ENCODE data around the gene KCP.

The KCP gene

DNA sequence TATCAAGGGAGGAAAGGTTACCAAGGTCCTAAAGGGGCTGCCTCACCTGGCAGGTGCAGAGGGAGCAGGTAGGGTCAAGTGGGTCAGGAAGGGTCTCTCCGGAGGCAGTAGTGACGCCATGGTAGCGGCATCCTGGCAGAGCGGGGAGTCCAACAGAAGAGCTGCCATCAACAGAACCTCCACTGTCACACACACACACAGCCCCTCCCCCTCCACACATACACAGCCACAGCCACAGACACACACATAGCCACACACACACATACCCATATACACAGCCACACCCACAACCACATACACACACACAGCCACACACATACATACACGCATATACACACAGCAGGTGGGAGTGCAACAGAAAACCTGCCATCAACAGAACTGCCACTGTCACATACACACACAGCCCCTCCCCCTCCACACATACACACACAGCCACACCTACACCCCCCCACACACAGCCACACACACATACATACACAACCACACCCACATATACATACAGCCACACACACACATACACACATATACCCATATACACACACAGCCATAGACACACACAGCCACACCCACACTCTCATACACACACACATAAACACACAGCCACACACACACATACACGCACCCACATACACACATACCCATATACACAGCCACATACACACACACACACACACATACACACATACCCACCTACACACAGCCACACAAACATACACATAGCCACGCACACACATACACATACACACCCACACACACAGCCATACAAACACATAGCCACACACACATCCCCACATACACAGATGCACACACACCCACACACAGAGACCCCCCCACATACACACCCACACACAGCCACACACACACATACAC is 23.1 kb downstream of the KCP start:
- no peak for DNase-seq (ENCODE audit: low read depth in 2 of 2)

DNA sequence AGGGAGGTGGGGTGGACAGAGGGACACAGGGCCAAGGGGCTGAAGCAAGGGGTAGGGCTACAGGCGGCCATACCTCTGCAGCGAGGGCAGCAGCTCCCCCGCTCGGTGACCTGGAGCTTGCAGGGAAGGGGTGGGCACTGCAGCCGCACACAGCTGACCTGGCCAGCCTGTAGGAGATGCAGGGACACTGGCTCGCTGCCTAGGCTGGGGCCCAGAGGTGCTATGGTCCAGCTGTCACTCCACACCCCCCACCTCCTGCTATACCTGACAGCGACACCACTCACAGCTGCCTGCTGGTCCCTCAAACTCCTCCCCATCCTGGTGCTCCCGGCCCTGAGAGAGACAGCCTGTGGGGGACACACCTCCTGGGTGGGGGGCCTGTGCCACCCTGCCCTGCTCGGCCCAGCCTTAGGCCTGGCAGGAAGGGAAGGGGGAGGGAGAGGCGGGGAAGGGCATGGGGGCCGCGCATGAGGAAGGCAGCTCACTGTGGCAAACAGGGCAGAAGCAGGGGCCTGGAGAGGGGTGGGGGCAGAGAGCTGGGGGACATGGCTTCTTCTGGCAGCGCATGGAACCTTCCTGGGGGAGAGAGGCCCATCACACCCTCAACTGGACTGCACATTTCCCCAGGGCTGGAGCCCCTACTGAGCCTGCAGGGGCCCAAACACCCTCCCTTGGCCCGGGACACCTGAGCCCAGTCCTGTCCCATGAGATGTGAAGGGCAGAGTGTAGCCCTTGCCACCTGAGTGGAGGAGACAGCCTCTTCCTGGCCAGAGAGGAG is 23.9 kb downstream of the KCP start:
- no peak for DNase-seq (ENCODE audit: low read depth in 2 of 2)

DNA sequence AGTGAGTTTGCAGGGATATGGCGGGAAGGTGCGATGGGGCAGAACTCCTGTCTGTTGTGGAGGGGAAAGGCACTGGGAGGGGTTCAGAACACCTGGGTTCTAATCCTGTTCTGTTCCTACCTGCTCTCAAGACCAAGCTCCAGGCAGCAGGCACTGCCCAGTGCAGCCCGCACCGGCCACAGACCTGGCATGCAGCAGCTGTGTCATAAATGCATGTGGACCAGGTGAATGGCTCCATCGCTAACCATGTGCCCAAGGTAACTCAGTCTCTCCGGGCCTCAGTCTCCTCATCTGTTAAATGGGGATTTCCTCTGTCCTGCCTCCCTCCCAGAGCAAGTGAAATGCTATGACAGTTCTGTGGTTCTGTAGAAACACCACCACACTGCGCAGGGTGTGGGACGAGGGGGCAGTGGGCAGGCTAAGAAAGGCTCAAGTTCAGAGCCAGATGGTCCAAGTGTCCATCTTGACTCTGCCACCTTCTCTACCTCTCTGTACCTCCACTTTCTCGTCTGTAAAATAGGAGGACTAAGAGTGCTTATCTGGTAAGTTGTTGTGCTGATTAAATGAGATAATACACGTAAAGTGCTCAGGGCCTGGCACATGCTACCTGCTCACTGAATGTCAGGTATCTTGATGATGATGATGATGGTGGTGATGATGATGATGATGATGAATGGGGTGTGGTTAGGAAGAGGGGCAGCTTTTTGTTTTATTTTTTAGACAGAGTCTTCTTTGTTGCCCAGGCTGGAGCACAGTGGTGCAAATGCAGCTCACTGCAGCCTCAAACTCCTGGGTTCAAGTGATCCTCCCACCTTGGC is 24.9 kb downstream of the KCP start:
- no peak for DNase-seq (ENCODE audit: low read depth in 2 of 2)

DNA sequence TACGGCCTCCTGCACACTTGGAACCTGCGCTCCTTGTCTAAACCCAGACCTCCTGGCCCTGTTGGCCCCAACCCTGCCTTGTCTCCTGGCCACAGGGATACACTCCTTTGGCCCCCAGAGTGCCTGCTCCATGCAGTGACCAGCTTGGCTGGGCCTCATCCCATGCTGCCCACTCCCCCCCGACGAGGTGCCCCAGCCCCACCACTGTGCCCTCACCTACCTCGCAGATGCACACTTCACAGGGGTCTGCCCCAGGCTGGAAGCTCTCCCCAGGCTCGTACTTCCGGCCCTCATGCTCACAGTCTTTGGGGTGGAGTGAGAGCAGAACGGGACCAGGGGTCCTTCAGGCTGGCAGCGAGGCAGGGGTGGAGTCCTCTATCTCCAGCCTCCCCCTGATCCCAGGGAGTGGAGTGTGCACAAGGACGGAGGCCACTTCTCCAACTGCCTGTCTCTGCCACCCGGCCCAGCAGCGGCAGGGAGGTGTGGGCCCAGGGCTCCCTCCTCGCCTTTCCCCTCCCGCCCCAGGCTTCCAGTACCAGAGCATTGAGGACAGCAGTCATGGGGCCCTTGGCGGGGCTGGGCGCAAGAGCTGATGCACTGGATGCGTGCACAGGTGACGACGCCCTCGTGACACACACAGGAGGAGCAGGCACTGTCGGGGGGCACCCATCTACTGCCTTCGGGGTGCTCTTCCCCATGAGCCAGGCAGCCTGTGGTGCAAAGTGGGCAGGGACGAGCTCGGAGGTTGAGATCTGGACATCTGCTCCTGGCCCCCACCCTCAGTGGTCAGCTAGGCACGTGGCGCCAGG is 25.7 kb downstream of the KCP start:
- DNase-seq (ENCODE audit: low read depth in 2 of 2): no peak

DNA sequence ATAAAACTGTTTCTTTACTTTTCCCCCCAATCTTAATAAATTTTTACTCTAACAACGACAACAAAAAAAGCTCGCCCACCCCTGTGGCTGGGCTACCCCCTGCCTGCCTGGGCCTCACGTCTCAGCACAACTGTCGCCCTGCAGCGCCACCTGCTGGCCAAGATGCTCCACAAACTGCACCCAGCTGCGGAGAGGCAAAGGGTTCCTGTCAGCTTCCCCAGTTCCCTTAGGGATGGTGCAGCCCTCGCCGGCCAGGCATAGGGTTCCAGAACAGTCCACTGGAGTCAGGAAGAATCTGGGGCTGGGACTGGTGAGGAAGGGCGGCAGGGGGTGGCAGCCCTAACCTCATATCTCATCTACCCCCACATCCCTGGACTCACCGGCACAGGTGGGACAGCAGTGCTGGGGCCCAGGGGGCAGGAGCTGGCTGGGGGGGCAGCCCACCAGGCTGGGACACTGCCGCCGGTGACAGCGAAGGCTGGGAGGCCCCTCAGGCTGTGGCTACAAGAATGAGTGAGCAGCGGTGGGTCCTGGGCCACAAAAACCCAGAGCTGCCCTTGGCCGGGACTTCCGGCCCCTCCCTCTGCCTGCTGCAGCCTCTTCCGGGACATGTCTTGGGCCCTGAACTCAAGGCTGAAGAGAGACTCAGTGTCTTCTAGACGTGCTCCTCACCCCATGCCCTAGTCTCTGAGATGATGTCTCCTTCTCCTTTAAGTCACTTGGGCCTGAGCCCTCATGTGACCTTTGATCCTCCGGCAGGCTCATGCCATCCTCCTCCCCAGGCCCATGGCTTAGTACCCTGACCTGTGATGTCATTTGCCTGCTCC is 26.7 kb downstream of the KCP start:
- DNase-seq (ENCODE audit: low read depth in 2 of 2): peak; percentile 53 to 61

DNA sequence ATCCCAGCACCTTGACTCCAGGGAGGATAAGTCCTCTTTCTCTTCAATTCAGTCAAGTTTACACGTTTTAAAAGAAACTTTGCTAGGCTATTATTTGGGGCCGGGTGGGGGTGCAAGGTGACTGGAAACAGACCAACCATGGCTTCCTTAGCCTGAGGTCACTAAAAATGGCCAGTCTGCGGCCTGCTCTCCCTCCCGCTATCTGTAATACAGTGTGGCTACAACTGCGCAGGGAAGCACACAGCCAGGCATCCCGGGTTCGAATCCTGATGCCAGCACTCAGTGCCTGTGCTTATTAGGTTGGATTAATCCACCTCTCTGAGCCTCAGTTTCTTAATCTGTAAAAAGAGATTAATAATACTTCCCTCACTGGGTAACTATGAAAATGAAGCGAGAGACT is 28.4 kb downstream of the KCP start:
- no peak for DNase-seq (ENCODE audit: low read depth in 2 of 2)

DNA sequence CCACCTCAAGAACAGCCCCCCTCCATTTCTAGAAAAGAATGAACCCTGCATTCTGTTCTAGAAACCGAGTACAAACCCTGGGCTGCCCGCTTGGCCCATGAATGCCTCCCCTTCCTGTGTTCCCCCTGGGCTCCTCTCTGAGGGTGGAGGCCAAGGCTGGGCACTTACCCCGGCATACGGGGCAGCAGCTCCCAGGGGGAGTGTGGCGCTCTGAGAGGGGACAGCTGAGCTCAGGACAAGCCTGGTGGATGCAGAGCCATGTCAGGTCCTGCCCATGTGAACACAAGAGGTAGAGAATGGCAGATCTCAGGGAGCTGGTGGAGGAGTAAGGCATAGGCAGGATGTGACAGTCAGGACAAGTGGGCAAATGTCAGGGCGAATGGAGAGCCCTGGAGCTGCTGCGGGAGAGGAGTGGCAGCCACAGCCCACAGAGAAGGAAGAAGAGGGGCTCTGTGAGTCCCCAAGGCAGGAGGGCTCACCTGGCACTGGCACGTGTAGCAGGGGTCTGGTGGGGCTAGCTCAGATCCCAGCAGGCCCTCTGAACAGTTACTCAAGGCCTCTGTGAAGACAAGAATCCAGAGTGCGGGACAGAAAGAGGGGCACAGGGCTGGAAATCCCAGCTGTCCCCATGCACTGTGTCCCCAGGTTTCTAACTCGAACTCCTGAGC is 28.9 kb downstream of the KCP start:
- DNase-seq (ENCODE audit: low read depth in 2 of 2): no peak

DNA sequence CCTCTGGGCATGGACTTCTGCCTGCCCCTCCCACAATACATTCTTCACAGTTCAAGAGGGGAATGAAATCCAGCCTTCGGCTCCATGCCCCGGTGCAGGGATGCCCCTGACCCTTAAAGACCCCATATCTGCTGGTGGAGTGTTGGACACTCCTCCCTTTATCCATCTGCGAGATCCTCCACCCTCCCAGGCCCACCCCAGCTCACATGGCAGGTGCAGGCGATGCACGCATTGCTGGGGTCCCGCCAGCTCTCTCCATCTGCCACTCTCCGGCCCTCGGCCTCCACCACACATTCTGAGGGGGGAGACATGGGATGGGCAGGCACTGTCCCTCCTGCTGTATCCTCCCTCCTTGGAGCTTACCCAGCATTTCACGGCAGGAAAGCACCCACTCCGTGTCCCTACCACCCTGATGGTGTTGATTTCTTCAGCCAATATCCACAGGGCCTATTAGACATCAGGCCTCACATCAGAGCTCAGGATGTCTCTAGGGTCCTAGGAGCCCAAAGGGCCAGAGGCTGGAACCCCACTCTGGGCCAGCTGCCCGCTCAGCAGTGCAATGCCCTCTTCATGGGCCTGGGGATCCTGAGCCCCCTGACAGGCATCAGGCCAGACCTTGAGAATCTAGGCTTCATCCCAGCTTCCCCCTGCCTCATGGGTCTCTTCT is 29.6 kb downstream of the KCP start:
- DNase-seq (ENCODE audit: low read depth in 2 of 2): no peak

DNA sequence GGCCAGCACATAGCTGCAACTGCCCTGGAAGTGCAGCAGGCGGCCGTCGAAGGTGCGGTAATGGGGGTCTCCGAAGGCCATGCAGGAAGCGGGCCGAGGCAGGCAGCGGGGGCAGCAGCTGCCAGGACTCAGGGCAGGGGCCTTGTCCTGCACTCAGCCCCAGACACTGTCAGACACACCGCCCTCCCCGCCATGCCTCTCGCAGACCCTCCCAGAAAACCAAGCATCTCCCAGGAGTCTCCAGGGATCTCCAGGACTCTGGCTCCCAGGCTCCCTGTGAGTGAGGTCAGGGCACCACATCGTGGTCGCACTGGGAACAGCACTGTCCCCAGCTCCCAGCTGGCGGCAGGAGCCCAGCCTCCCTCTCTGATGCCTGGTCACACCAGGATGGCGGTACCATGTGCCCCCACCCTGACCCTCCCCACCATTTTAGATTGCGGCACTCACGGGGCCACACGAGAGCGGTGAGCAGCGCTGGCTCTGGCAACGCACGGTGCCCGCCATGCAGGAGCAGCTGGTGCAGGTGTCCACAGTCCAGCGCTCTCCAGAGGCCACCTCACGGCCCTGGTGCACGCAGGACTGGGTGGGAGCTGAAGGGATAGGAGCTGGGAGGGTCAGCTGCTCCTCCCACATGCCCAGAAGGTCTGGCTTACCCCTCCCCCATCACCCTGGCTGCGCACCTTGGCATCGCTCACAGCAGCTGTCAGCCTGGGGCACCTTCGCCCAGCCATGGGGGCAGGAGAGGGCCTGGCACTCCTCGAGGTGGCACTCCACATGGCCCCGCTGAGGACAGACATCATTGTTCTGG is 30.4 kb downstream of the KCP start:
- no peak for DNase-seq (ENCODE audit: low read depth in 2 of 2)

DNA sequence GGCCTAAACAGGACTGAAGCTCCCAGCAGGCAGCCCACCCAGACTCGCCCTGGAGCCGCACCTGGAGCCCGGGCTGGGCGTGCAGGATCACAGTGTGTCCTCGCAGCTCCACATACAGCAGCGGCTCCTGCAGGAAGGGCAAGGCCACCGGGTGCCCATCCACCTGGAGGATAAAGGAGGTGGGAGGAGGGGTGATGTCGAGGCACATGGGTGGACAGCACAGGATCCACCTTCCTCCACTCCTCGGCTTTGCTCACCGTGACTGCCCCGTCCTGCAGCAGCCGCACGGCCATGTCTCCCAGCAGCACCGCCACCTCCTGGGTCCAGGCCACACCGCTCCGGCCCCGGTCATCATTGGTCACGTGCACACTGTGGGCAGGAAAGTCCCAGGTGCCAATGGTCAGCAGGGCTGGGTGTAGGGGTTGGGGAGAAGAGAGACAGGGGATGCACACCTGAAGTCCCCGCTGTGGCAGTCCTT is 31.0 kb downstream of the KCP start:
- no peak for DNase-seq (ENCODE audit: low read depth in 2 of 2)

DNA sequence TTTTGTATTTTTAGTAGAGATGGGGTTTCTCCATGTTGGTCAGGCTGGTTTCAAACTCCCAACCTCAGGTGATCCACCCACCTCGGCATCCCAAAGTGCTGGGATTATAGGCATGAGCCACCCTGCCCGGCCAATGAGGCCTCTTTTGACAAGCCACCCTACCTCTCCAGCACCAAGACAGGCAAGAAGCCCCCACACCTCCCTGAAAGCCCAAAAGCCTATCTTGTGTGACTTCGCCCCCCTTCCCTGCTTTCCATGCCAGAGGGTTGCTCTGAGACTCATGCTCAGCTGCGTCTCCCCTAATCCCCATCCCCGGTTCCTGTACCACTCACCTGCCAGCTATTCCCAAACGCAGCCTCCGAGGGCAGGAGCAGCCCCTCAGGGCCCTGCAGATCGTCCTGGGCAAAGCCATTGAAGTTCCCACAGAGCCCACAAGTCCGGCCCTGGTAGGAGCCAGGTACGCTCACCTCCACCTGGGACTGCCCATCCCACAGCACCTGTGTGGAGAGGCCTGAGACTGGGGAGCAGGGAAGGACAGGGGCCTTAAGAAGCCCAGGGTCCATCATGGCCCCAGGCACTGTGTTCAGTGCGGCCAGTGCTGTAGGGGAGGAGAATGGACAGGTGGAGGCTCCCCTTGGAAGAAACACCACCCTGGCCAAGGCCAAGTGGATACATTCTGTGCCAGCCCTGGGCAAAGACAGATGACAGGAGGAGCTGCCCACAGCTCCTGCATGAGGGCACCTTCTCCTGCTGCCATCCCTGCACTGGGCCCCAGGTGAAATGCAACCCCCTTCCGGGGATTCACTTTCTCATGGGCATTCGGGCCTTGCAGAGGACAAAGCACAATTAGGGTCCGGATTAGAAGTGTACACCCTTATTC is 32.0 kb downstream of the KCP start:
- DNase-seq (ENCODE audit: low read depth in 2 of 2): no peak

DNA sequence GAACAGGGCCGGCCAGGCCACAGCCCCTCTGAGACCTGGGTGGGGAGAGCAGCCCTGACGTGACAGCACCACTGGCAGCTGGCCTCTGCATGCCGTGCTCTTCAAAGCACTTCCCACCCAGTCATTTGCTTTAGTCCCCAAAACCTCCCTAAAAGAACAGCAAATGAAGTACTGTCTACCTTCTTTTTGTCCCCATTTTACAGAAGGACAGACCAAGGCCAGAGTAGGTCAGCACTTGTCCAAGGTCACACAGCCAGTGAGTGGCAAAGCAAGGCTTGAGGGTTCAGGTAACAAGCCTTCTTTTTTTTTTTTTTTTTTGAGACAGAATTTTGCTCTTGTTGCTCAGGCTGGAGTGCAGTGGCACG is 32.8 kb downstream of the KCP start:
- no peak for DNase-seq (ENCODE audit: low read depth in 2 of 2)

DNA sequence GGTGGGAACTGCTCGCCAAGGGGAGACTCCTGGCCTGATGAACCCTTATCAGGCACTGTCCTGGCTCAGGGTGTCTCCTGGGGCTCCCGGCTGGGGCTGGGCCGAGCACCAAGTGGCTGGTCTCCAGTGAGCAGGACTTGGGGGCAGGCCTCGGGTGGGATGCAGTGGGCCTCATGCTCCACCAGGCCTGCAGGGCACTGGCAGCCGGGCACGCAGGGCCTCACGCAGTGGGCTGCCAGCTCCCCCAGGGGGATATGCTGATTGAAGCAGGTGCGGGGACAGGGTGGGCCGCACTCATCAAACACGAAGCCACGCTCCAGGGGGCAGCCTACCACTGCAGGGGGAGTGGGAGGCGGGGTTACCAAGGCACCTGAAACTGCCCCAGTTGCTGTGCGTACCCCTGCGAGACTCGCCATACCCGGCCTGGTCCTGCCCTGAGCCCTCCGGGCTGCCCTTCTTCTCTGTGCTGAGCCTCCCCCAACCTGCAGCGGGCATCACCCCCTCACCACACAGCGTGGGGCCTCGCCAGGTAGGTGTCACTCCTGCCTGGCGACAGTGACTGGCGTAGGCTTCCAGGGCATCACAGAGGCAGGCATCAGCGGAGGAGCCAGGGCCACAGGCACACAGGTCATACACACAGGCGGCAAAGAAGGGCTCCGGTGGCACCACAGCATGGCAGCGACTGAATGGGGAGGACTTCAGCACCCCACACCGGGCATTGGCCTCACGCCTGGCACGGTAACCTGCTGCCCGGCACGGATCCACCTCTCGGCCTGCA is 33.3 kb downstream of the KCP start:
- DNase-seq (ENCODE audit: low read depth in 2 of 2): no peak

DNA sequence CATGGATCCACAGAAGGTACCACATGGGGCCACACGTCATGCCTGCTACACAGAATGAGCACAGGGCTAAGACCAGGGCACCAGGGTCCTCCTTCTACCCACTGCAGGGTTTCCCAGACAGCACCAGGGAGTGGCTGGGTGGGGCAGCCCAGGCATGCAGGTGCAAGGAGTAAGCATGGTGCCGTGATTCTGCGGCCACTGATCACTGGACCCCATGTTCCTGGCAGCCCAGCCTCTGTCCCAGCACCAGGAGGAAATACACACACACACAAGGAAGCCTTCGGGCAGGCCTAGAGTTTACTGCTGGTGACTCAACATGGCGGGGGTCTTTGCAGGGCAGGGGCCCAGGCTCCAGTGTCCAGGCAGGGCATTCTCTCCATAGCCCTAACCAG is 33.9 kb downstream of the KCP start:
- no peak for DNase-seq (ENCODE audit: low read depth in 2 of 2)

DNA sequence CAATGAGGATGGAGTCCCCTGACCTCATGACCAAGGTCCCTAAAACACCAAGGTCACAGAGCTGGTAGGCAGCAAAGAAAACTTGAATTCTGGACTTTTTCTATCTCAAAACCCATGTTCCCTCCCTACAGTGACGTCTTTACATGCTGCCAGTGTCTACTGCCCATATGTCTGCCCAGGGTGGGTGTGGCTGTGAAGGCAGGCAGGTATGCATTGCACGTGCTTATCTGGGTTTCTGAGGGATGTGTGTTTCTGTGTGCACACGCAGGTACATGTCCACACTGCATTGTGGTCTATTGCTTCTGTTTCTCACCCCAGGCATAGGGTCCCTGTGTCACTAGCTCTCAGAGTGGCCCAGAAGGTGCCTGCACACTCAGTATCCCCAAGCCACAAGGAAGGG is 34.4 kb downstream of the KCP start:
- no peak for DNase-seq (ENCODE audit: low read depth in 2 of 2)

DNA sequence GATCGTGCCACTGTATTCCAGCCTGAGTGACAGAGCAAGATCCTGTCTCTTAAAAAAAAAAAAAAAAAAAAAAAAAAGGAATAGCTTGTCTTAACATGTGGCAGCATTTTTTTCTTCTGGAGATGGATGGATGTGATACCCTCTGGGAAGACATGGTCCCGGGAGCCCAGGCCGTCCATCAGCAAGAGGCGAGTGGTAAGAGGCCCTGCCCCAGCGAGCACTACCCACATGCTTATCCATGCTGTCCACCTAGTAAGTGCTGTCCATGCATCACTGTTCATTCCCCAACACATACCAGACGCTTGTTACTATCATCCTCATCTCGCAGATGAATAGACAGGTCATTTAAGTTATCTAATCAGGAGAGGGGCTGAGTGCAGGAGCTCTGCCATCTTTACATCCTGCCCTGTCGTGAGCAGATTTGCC is 35.0 kb downstream of the KCP start:
- no peak for DNase-seq (ENCODE audit: low read depth in 2 of 2)
